DMS153 (cell line): Measurements from ENCODE around the gene AHNAK.
"Not testable (repeated sequence)": the region's sequence is repeated elsewhere in the genome, so short reads cannot be mapped to it uniquely, and the experiment has no call there.

ENCODE experiments used
- DNase-seq: peaks from one replicate; lab custom pipeline; 2025; lab: John Stamatoyannopoulos, UW

Gene AHNAK

DNA sequence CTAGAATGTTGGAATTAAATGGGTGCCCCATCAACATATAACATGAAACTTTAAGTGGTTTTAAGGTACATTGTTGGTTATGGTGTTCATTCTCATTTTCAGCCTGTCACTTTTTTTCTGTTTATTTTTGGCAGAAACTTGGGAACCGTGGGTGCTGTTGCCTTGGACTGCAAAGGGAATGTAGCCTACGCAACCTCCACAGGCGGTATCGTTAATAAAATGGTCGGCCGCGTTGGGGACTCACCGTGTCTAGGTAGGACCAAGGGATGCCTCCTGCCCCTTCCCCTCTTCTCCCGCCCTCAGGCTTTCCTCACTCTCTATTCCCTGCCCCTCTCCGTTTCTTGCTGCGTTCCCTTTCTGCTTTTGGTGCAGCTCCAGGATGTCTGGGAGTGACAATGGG lies 157.6 kb downstream of the AHNAK start:
- no peak for DNase-seq

DNA sequence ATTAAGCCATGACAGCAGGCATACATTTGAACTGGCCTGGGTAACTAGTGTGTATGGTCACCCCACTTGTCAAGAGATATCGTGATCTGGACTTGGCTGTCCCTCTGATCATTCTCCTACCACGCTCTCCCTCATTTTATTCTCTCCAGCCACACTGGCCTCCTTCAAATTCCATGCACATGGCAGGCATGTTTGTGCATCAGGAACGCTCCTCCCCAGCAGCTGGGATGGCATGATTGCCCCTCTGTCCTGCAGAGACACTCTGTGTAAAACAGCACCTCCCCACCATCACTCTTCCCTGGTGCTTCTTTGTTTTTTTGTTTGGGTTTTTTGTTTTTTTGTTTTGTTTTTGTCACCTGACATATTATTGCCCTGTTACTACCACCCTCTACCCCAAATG lies 159.2 kb downstream of the AHNAK start:
- no peak for DNase-seq

DNA sequence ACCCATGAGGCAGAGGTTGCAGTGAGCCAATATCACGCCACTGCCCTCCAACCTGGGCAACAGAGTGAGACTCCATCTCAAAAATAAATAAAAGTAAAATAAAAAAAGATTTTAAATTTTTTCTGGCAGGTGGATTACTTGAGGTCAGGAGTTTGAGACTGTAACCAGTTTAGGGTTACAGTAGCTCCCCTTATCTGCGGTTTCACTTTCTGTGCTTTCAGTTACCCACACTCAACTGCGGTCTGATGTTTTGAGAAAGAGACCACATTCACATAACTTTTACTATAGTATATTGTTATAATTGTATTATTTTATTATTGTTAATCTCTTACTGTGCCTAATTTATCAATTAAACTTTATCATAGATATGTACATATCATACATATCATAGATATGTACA lies 160.5 kb downstream of the AHNAK start:
- not testable (repeated sequence) for DNase-seq

DNA sequence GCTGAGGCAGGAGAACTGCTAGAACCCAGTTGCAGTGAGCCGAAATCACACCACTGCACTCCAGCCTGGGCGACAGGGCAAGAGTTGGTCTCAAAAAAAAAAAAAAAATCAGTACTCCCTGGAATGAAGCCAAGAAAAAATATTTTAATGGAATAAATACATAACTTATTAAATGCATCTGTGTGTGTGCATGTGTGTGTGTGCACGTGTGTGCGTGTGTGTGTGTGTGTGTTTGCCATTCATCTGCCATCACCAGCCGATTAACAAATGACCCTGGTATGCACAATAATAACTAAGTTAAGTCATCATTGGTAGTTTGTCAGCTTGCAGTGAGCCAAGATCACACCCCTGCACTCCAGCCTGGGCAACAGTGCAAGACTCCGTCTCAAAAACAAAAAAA lies 162.8 kb downstream of the AHNAK start:
- DNase-seq, result no peak
